Measurements from ENCODE around the gene CIITA.

GRCh38 chr16:10926867-10927266 lies 49.9 kb downstream of the CIITA start:
- TF ChIP-seq CTCF (IDR thresholded peaks at IDR 0.05): no peak
- no peak for TF ChIP-seq POLR2AphosphoS5 (IDR thresholded peaks at IDR 0.05)
- no peak for TF ChIP-seq EP300 (IDR thresholded peaks at IDR 0.05; ENCODE audit: low read depth)

Measured in transverse colon (tissue), 4 donors.